GM23338 (cell line): ENCODE results near the gene THSD4. TPM values are rescaled to one million over a fixed set of nuclear protein-coding genes. Genes with fewer than 3 reads are reported as not detected.

ENCODE experiments used
- ATAC-seq: fragments of 200-7000 bp; cut with Tn5 transposase; 3 replicates; pipeline ENCODE4 v1.9.1; 2020
- DNase-seq: peaks from one replicate; pipeline ENCODE4 v3.0.0-alpha.2; 2015; ENCODE audit warnings: low spot score
- H2AFZ ChIP-seq: fragments of 200-600 bp; sonication (generic); 2 replicates; pipeline ENCODE4 v1.8.0; 2016; ENCODE audit warnings: antibody characterized with exemption, mild to moderate bottlenecking, moderate library complexity
- H3F3A ChIP-seq: fragments of 200-600 bp; sonication (generic); replicated peaks from 2 replicates; pipeline ENCODE4 v1.8.0; 2017; ENCODE audit warnings: antibody characterized with exemption, mixed run types, low read depth
- H3K27ac ChIP-seq: fragments of 200-600 bp; sonication (generic); 2 replicates; pipeline ENCODE4 v1.6.1; 2016; ENCODE audit warnings: low read depth
- H3K27me3 ChIP-seq: fragments of 200-600 bp; sonication (generic); 2 replicates; pipeline ENCODE4 v1.8.0; 2016; ENCODE audit warnings: mild to moderate bottlenecking, mixed run types, moderate library complexity; ENCODE audit not compliant: insufficient read depth
- H3K36me3 ChIP-seq: fragments of 200-600 bp; sonication (generic); 2 replicates; pipeline ENCODE4 v1.8.0; 2016; ENCODE audit warnings: mild to moderate bottlenecking; ENCODE audit not compliant: insufficient read depth
- H3K4me1 ChIP-seq: fragments of 200-600 bp; sonication (generic); 2 replicates; pipeline ENCODE4 v1.8.0; 2016; ENCODE audit warnings: mild to moderate bottlenecking, moderate library complexity; ENCODE audit not compliant: insufficient read depth
- H3K4me2 ChIP-seq: fragments of 200-600 bp; sonication (generic); 2 replicates; pipeline ENCODE4 v1.7.1; 2017; ENCODE audit warnings: mixed run types
- H3K4me3 ChIP-seq: fragments of 200-600 bp; sonication (generic); 2 replicates; pipeline ENCODE4 v1.6.1; 2016; ENCODE audit warnings: mixed run types
- H3K79me2 ChIP-seq: fragments of 200-600 bp; sonication (generic); replicated peaks from 2 replicates; pipeline ENCODE4 v1.8.0; 2017; ENCODE audit warnings: mild to moderate bottlenecking; ENCODE audit not compliant: insufficient read depth
- H3K9me2 ChIP-seq: fragments of 200-600 bp; sonication (generic); 2 replicates; pipeline ENCODE4 v1.8.0; 2017; ENCODE audit not compliant: insufficient read depth
- H4K20me1 ChIP-seq: fragments of 200-600 bp; sonication (generic); replicated peaks from 2 replicates; pipeline ENCODE4 v1.8.0; 2017; ENCODE audit warnings: mild to moderate bottlenecking; ENCODE audit not compliant: insufficient read depth
- H3K27ac Mint-ChIP-seq: 2 replicates; pipeline ENCODE4 v1.8.0; 2020; ENCODE audit warnings: inconsistent platforms, mild to moderate bottlenecking, moderate library complexity, mixed read lengths
- H3K27me3 Mint-ChIP-seq: 3 replicates; pipeline ENCODE4 v1.8.0; 2022; ENCODE audit warnings: low read depth, mild to moderate bottlenecking, moderate library complexity, mixed read lengths, inconsistent platforms; ENCODE audit not compliant: insufficient read depth, poor library complexity
- H3K36me3 Mint-ChIP-seq: 3 replicates; pipeline ENCODE4 v1.8.0; 2021; ENCODE audit warnings: low read depth, mild to moderate bottlenecking, inconsistent platforms, moderate library complexity, mixed read lengths
- H3K4me1 Mint-ChIP-seq: 3 replicates; pipeline ENCODE4 v1.8.0; 2020; ENCODE audit warnings: mild to moderate bottlenecking, inconsistent platforms, mixed read lengths
- H3K4me3 Mint-ChIP-seq: 3 replicates; pipeline ENCODE4 v1.8.0; 2021; ENCODE audit warnings: moderate library complexity, mild to moderate bottlenecking, inconsistent platforms, mixed read lengths
- H3K9me3 Mint-ChIP-seq: 3 replicates; pipeline ENCODE4 v1.8.0; 2020; ENCODE audit warnings: moderate library complexity, mild to moderate bottlenecking, inconsistent platforms, mixed read lengths
- CREB1 ChIP-seq: fragments of 250-450 bp; sonication (Bioruptor Pico); IDR thresholded peaks from 2 replicates; pipeline ENCODE4 v1.5.0; 2020; ENCODE audit warnings: low read depth, mild to moderate bottlenecking, moderate library complexity
- CTCF ChIP-seq, 2 experiments: fragments of 200-600 bp in 1 of 2; sonication (generic) in 1 of 2; conservative IDR thresholded peaks; 2 replicates each; pipeline versions ENCODE4 v1.5.1 to v1.6.1; 2016 to 2017; ENCODE audit warnings: antibody characterized with exemption in 2 of 2, low read depth in 2 of 2, mild to moderate bottlenecking in 2 of 2, moderate library complexity in 1 of 2
- EZH2 ChIP-seq: fragments of 200-600 bp; sonication (generic); IDR thresholded peaks from one replicate; pipeline ENCODE4 v1.8.0; 2017; ENCODE audit warnings: antibody characterized with exemption, mild to moderate bottlenecking, low read depth; ENCODE audit not compliant: unreplicated experiment
- EZH2phosphoT487 ChIP-seq: fragments of 200-600 bp; sonication (generic); IDR thresholded peaks from one replicate; pipeline ENCODE4 v1.8.1; 2018; ENCODE audit warnings: antibody characterized with exemption; ENCODE audit not compliant: unreplicated experiment
- JUNB ChIP-seq: IDR thresholded peaks from one replicate; pipeline ENCODE4 v1.6.1; 2016; ENCODE audit warnings: antibody characterized with exemption; ENCODE audit not compliant: unreplicated experiment
- NANOG ChIP-seq: IDR thresholded peaks from 2 replicates; pipeline ENCODE4 v1.6.1; 2016; ENCODE audit warnings: antibody characterized with exemption, borderline replicate concordance
- POLR2AphosphoS5 ChIP-seq: IDR thresholded peaks from 2 replicates; pipeline ENCODE4 v1.6.1; 2016; ENCODE audit warnings: antibody characterized with exemption, low read depth
- REST ChIP-seq: IDR thresholded peaks from one replicate; pipeline ENCODE4 v1.6.1; 2018; ENCODE audit warnings: antibody characterized with exemption; ENCODE audit not compliant: unreplicated experiment
- STAT1 ChIP-seq: IDR thresholded peaks from one replicate; pipeline ENCODE4 v1.6.1; 2016; ENCODE audit warnings: antibody characterized with exemption; ENCODE audit not compliant: unreplicated experiment
- ZNF114 ChIP-seq: fragments of 250-450 bp; sonication (Bioruptor Pico); IDR thresholded peaks from 2 replicates; pipeline ENCODE4 v1.5.0; 2020; ENCODE audit warnings: mild to moderate bottlenecking, moderate library complexity
- ZNF331 ChIP-seq: fragments of 250-450 bp; sonication (Bioruptor Pico); IDR thresholded peaks from 2 replicates; pipeline ENCODE4 v1.5.0; 2020; ENCODE audit warnings: low read depth, mild to moderate bottlenecking, moderate library complexity
- ZNF462 ChIP-seq: fragments of 250-450 bp; sonication (Bioruptor Pico); IDR thresholded peaks from 2 replicates; pipeline ENCODE4 v1.5.0; 2020; ENCODE audit warnings: mild to moderate bottlenecking, moderate library complexity
- polyA plus RNA-seq: library from polyadenylated mRNA; unstranded; fragments of >200 nt; fragmentation: Nextera tagmentation; extraction: Ambion mirVana; gene quantifications from 2 replicates; pipeline ENCODE4 v1.2.1, GENCODE V29; 2016
- total RNA-seq: library from RNA; depleted of rRNA; stranded (reverse); fragments of >200 nt; shearing (Covaris generic); gene quantifications from 2 replicates; pipeline ENCODE4 v1.2.3, GENCODE V29; 2014
- TF ChIP-seq, protein P1 (sequence below): IDR thresholded peaks from 2 replicates; pipeline ENCODE4 v1.6.1; 2016; ENCODE audit warnings: antibody characterized with exemption

The THSD4 gene
- total and polyA plus RNA-seq, 2 experiments from 2014 or later: 2.0 to 7.4 TPM

DNA sequence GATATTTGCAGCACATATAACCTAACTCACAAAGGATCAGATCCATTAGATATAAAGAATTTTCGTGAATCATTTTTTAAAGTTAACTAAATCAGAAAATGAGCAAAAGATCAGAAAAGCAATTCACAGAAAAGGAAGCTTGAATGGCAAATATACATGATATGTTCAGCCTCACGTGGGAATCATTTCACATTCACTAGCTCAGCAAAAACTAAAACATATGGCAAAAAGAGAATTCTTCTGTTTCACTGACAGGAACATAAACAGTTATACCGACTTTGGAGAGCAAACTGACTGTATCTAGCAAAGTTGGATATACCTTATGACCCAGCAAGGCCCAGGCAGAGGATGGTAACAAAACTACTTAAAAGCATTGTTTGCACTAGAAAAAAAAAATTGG, 661.0 kb downstream of the THSD4 start:
- Mint-ChIP-seq H3K4me3 (no peak overlapping the region), H3K4me1 (peaks cover 10% of the 10 kb centered on the region), H3K27ac (no peak overlapping the region), H3K36me3 (no peaks in the 10 kb centered on the region), H3K27me3 (peaks cover 2% of the 10 kb centered on the region), H3K9me3 (no peaks in the 10 kb centered on the region; the same call in 2 of the 3 replicates)
- DNase-seq (no peak), ATAC-seq (no peak)
- TF ChIP-seq POLR2AphosphoS5 (no peak), ZNF331 (CRISPR knock-in tag) (no peak), EZH2phosphoT487 (no peak), CTCF (conservative IDR thresholded peaks at IDR 0.05; ENCODE audit: low read depth in 2 of 2) (no peak), STAT1 (no peak), REST (no peak), NANOG (no peak), ZNF114 (CRISPR knock-in tag) (no peak), ZNF462 (CRISPR knock-in tag) (no peak), EZH2 (no peak), CREB1 (CRISPR knock-in tag) (no peak), JUNB (no peak)
- TF ChIP-seq, protein P1, sequence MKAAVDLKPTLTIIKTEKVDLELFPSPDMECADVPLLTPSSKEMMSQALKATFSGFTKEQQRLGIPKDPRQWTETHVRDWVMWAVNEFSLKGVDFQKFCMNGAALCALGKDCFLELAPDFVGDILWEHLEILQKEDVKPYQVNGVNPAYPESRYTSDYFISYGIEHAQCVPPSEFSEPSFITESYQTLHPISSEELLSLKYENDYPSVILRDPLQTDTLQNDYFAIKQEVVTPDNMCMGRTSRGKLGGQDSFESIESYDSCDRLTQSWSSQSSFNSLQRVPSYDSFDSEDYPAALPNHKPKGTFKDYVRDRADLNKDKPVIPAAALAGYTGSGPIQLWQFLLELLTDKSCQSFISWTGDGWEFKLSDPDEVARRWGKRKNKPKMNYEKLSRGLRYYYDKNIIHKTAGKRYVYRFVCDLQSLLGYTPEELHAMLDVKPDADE: no peak
- no peak overlapping the region for H2AFZ ChIP-seq
- no peaks in the 10 kb centered on the region for H3K9me2 ChIP-seq
- no peaks in the 10 kb centered on the region for H3K27me3 ChIP-seq
- no peaks in the 10 kb centered on the region for H3K4me1 ChIP-seq
- H3K79me2 ChIP-seq: no peaks in the 10 kb centered on the region
- no peaks in the 10 kb centered on the region for H3F3A ChIP-seq
- H3K4me3 ChIP-seq: no peak overlapping the region
- no peak overlapping the region for H3K27ac ChIP-seq
- H3K4me2 ChIP-seq: no peak overlapping the region
- H3K36me3 ChIP-seq: no peaks in the 10 kb centered on the region
- H4K20me1 ChIP-seq: no peaks in the 10 kb centered on the region
